Measurements from ENCODE around the gene CGAS.
"Not testable (repeated sequence)": the region's sequence is repeated elsewhere in the genome, so short reads cannot be mapped to it uniquely, and the experiment has no call there.

The CGAS gene

GRCh38 chr6:73459474-73459873 is 7.4 kb upstream of the CGAS start:
- not testable (repeated sequence) for H3K23ac ChIP-seq (ENCODE audit: low read length); H2AK5ac ChIP-seq (ENCODE audit: low read length); H3K27ac ChIP-seq (ENCODE audit: low read depth, low read length); H3K79me1 ChIP-seq (ENCODE audit: low read length); H3K79me2 ChIP-seq (ENCODE audit: control insufficient read depth, insufficient read depth, low read length); H3K4me3 ChIP-seq (ENCODE audit: low read length); H4K8ac ChIP-seq (ENCODE audit: low read depth, low read length); H3K18ac ChIP-seq (ENCODE audit: low read length); DNase-seq; H2BK15ac ChIP-seq (replicated peaks; ENCODE audit: low read depth); H3K56ac ChIP-seq (ENCODE audit: low read length); H3K36me3 ChIP-seq (ENCODE audit: control insufficient read depth, insufficient read depth, low read length); H3K4me2 ChIP-seq (ENCODE audit: low read length); H3K27me3 ChIP-seq (ENCODE audit: insufficient read depth, low read length, poor library complexity); H2BK120ac ChIP-seq (ENCODE audit: low read depth, low read length); H3K4ac ChIP-seq (ENCODE audit: low read depth, low read length); H3K4me1 ChIP-seq (ENCODE audit: control insufficient read depth, low read depth, low read length); H4K5ac ChIP-seq (ENCODE audit: low read length); H2BK5ac ChIP-seq (ENCODE audit: low read length); H3K9ac ChIP-seq (ENCODE audit: low read length)
- no CpG with 5 or more reads among the region's 7 CpGs for WGBS (ENCODE audit: extremely low coverage, insufficient coverage, low lambda C conversion rate)

- H3K4me2 ChIP-seq (ENCODE audit: low read length), result no peak overlapping the region
- DNase-seq, result no peak
- no peak overlapping the region for H2BK5ac ChIP-seq (ENCODE audit: low read length)
- H3K79me2 ChIP-seq (ENCODE audit: control insufficient read depth, insufficient read depth, low read length), result no peaks in the 10 kb centered on the region
- H4K8ac ChIP-seq (ENCODE audit: low read depth, low read length), result no peak overlapping the region
- no CpG with 5 or more reads among the region's 3 CpGs for WGBS (ENCODE audit: extremely low coverage, insufficient coverage, low lambda C conversion rate)
- no peak overlapping the region for H3K18ac ChIP-seq (ENCODE audit: low read length)
- no peak overlapping the region for H3K9ac ChIP-seq (ENCODE audit: low read length)
- H2AK5ac ChIP-seq (ENCODE audit: low read length), result no peak overlapping the region
- H3K79me1 ChIP-seq (ENCODE audit: low read length), result no peaks in the 10 kb centered on the region
- no peaks in the 10 kb centered on the region for H3K27me3 ChIP-seq (ENCODE audit: insufficient read depth, low read length, poor library complexity)
- H4K5ac ChIP-seq (ENCODE audit: low read length), result no peak overlapping the region
- H3K56ac ChIP-seq (ENCODE audit: low read length), result no peak overlapping the region
- H2BK120ac ChIP-seq (ENCODE audit: low read depth, low read length), result no peak overlapping the region
- H3K23ac ChIP-seq (ENCODE audit: low read length), result no peak overlapping the region
- no peak overlapping the region for H2BK15ac ChIP-seq (replicated peaks; ENCODE audit: low read depth)
- no peak overlapping the region for H3K4me3 ChIP-seq (ENCODE audit: low read length)
- H3K4me1 ChIP-seq (ENCODE audit: control insufficient read depth, low read depth, low read length), result no peaks in the 10 kb centered on the region
- H3K36me3 ChIP-seq (ENCODE audit: control insufficient read depth, insufficient read depth, low read length), result no peaks in the 10 kb centered on the region
- no peak overlapping the region for H3K4ac ChIP-seq (ENCODE audit: low read depth, low read length)
- no peak overlapping the region for H3K27ac ChIP-seq (ENCODE audit: low read depth, low read length)
Measured at GRCh38 chr6:73455865-73456629, 4.0 kb upstream of the CGAS start.

GRCh38 chr6:73451223-73452106 is 632 bp downstream of the CGAS start:
- no peak overlapping the region for H3K27ac ChIP-seq (ENCODE audit: low read depth, low read length)
- no peak overlapping the region for H4K8ac ChIP-seq (ENCODE audit: low read depth, low read length)
- H3K79me1 ChIP-seq (ENCODE audit: low read length), result no peaks in the 10 kb centered on the region
- peak overlapping the region; percentile 46 for H3K18ac ChIP-seq (ENCODE audit: low read length)
- H2BK15ac ChIP-seq (replicated peaks; ENCODE audit: low read depth), result no peak overlapping the region
- peak; percentile 48 for DNase-seq
- H3K4me3 ChIP-seq (ENCODE audit: low read length), result peak overlapping the region; percentile 49
- H3K23ac ChIP-seq (ENCODE audit: low read length), result no peak overlapping the region
- peak overlapping the region; percentile 69 for H3K56ac ChIP-seq (ENCODE audit: low read length)
- no peak overlapping the region for H2AK5ac ChIP-seq (ENCODE audit: low read length)
- no peak overlapping the region for H4K5ac ChIP-seq (ENCODE audit: low read length)
- no peaks in the 10 kb centered on the region for H3K27me3 ChIP-seq (ENCODE audit: insufficient read depth, low read length, poor library complexity)
- peak overlapping the region; percentile 49 for H3K4ac ChIP-seq (ENCODE audit: low read depth, low read length)
- H3K9ac ChIP-seq (ENCODE audit: low read length), result peak overlapping the region; percentile 75
- H3K4me1 ChIP-seq (ENCODE audit: control insufficient read depth, low read depth, low read length), result no peaks in the 10 kb centered on the region
- no peaks in the 10 kb centered on the region for H3K79me2 ChIP-seq (ENCODE audit: control insufficient read depth, insufficient read depth, low read length)
- peak overlapping the region; percentile 23 for H3K4me2 ChIP-seq (ENCODE audit: low read length)
- H3K36me3 ChIP-seq (ENCODE audit: control insufficient read depth, insufficient read depth, low read length), result no peaks in the 10 kb centered on the region
- no CpG with 5 or more reads among the region's 79 CpGs for WGBS (ENCODE audit: extremely low coverage, insufficient coverage, low lambda C conversion rate)
- H2BK120ac ChIP-seq (ENCODE audit: low read depth, low read length), result no peak overlapping the region
- H2BK5ac ChIP-seq (ENCODE audit: low read length), result no peak overlapping the region

- Histone ChIP-seq H3K27me3 (ENCODE audit: insufficient read depth, low read length, poor library complexity) (no peaks in the 10 kb centered on the region), H4K5ac (ENCODE audit: low read length) (no peak overlapping the region), H3K23ac (ENCODE audit: low read length) (no peak overlapping the region), H3K4me1 (ENCODE audit: control insufficient read depth, low read depth, low read length) (no peaks in the 10 kb centered on the region), H3K4me3 (ENCODE audit: low read length) (no peak overlapping the region), H3K36me3 (ENCODE audit: control insufficient read depth, insufficient read depth, low read length) (no peaks in the 10 kb centered on the region), H3K4me2 (ENCODE audit: low read length) (no peak overlapping the region), H3K79me1 (ENCODE audit: low read length) (no peaks in the 10 kb centered on the region), H3K4ac (ENCODE audit: low read depth, low read length) (no peak overlapping the region), H3K79me2 (ENCODE audit: control insufficient read depth, insufficient read depth, low read length) (no peaks in the 10 kb centered on the region), H2BK5ac (ENCODE audit: low read length) (no peak overlapping the region), H3K18ac (ENCODE audit: low read length) (no peak overlapping the region), H2AK5ac (ENCODE audit: low read length) (no peak overlapping the region), H3K56ac (ENCODE audit: low read length) (no peak overlapping the region), H4K8ac (ENCODE audit: low read depth, low read length) (no peak overlapping the region), H3K9ac (ENCODE audit: low read length) (no peak overlapping the region), H2BK120ac (ENCODE audit: low read depth, low read length) (no peak overlapping the region), H3K27ac (ENCODE audit: low read depth, low read length) (no peak overlapping the region), H2BK15ac (replicated peaks; ENCODE audit: low read depth) (no peak overlapping the region)
- no peak for DNase-seq
- WGBS (ENCODE audit: extremely low coverage, insufficient coverage, low lambda C conversion rate), result no CpG with 5 or more reads among the region's 3 CpGs
Measured at GRCh38 chr6:73443555-73443954, 8.5 kb downstream of the CGAS start.

GRCh38 chr6:73435236-73435635 is 16.9 kb downstream of the CGAS start:
- H3K4me2 ChIP-seq (ENCODE audit: low read length), result no peak overlapping the region
- no peak overlapping the region for H2BK15ac ChIP-seq (replicated peaks; ENCODE audit: low read depth)
- no peak overlapping the region for H2BK5ac ChIP-seq (ENCODE audit: low read length)
- H3K79me2 ChIP-seq (ENCODE audit: control insufficient read depth, insufficient read depth, low read length), result no peaks in the 10 kb centered on the region
- H3K18ac ChIP-seq (ENCODE audit: low read length), result no peak overlapping the region
- no peaks in the 10 kb centered on the region for H3K79me1 ChIP-seq (ENCODE audit: low read length)
- no peak overlapping the region for H3K4ac ChIP-seq (ENCODE audit: low read depth, low read length)
- no peak overlapping the region for H3K4me3 ChIP-seq (ENCODE audit: low read length)
- no peak overlapping the region for H2AK5ac ChIP-seq (ENCODE audit: low read length)
- H3K23ac ChIP-seq (ENCODE audit: low read length), result no peak overlapping the region
- H3K36me3 ChIP-seq (ENCODE audit: control insufficient read depth, insufficient read depth, low read length), result no peaks in the 10 kb centered on the region
- 100% methylated on average over 2 of the region's 3 CpGs for WGBS (ENCODE audit: extremely low coverage, insufficient coverage, low lambda C conversion rate)
- no peak overlapping the region for H4K8ac ChIP-seq (ENCODE audit: low read depth, low read length)
- no peaks in the 10 kb centered on the region for H3K4me1 ChIP-seq (ENCODE audit: control insufficient read depth, low read depth, low read length)
- H3K56ac ChIP-seq (ENCODE audit: low read length), result no peak overlapping the region
- H4K5ac ChIP-seq (ENCODE audit: low read length), result no peak overlapping the region
- no peak for DNase-seq
- no peak overlapping the region for H3K9ac ChIP-seq (ENCODE audit: low read length)
- H3K27ac ChIP-seq (ENCODE audit: low read depth, low read length), result no peak overlapping the region
- no peak overlapping the region for H2BK120ac ChIP-seq (ENCODE audit: low read depth, low read length)
- H3K27me3 ChIP-seq (ENCODE audit: insufficient read depth, low read length, poor library complexity), result no peaks in the 10 kb centered on the region
